ENCODE measurements around the gene ACAA2.

ACAA2 gene

DNA sequence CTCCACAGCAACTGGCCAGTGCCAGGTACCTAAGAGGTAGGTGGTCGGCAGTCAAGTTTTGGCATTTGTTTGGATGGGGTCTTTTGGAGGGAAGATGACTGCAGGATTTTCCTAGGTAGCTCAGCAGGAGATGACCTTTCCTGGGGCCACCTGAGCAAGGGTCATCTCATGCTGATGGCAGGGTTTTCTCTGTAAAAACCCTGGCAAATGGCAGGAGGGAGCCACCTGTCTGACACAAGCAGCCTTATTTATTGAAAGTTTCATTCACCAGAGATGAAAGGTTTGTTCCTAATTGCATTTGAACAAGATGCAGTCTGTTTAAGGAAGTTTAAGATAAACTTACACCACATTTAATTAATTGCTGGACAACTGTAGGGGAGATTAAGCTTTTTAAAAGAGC lies 31.6 kb upstream of the ACAA2 start:
- no peaks in the 10 kb centered on the region for H3K9me3 ChIP-seq
- H3K4me1 ChIP-seq (ENCODE audit: control insufficient read depth in 1 of 2, insufficient read depth in 1 of 2, low read depth in 1 of 2, low read length in 1 of 2), result no peaks in the 10 kb centered on the region
- no peak overlapping the region for H3K27ac ChIP-seq
- H3K4me3 ChIP-seq (ENCODE audit: low read depth in 1 of 2, low read length in 1 of 2), result no peak overlapping the region
- TF ChIP-seq, protein P1, sequence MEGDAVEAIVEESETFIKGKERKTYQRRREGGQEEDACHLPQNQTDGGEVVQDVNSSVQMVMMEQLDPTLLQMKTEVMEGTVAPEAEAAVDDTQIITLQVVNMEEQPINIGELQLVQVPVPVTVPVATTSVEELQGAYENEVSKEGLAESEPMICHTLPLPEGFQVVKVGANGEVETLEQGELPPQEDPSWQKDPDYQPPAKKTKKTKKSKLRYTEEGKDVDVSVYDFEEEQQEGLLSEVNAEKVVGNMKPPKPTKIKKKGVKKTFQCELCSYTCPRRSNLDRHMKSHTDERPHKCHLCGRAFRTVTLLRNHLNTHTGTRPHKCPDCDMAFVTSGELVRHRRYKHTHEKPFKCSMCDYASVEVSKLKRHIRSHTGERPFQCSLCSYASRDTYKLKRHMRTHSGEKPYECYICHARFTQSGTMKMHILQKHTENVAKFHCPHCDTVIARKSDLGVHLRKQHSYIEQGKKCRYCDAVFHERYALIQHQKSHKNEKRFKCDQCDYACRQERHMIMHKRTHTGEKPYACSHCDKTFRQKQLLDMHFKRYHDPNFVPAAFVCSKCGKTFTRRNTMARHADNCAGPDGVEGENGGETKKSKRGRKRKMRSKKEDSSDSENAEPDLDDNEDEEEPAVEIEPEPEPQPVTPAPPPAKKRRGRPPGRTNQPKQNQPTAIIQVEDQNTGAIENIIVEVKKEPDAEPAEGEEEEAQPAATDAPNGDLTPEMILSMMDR (IDR thresholded peaks at IDR 0.05), result no peak
- H3K36me3 ChIP-seq, result no peaks in the 10 kb centered on the region
- peaks cover 12% of the 10 kb centered on the region for H3K27me3 ChIP-seq

DNA sequence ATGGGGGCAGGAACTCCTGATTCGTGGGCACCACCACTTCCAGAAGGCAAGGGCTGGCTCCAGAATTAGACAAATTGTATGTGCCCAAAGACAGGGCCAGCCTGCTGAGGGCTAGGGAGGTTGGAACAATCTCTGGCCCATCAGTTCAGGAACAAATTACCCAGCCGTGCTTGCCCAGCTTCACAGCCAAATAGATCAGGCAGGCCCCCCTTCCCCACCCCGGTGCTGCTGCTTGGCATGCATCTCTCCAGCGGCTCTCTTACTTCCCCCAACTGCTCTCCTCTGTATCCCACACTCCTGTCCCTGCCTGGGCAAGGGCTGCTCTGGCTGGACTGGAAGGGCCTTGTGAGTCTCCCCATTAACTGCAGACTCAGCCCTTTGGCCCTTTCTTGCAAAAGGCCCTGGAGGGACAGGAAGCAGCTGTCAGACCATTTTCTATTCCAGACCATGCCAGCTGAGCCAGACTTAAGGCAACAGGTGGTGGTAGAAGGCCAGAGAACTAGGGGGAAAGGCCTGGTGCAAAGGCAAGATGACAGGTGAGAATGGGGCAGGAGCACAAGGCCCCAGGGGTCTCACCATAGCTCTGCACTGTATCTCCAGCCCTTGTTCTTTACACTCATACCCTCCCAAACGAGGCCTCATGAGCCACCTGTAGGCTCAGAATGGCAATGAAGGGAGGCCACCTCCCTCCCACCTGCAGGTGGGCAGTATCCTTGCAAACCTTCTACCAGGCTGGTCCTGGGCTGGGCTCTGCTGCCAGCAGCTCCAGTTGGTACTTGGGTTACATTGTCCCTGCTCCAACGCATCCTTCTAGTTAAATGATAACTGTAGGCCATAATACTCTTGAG lies 30.7 kb upstream of the ACAA2 start:
- TF ChIP-seq, protein P1 (IDR thresholded peaks at IDR 0.05), result no peak
- H3K27ac ChIP-seq, result no peak overlapping the region
- no peaks in the 10 kb centered on the region for H3K9me3 ChIP-seq
- H3K4me1 ChIP-seq (ENCODE audit: control insufficient read depth in 1 of 2, insufficient read depth in 1 of 2, low read depth in 1 of 2, low read length in 1 of 2), result no peaks in the 10 kb centered on the region
- H3K4me3 ChIP-seq (ENCODE audit: low read depth in 1 of 2, low read length in 1 of 2), result no peak overlapping the region
- H3K27me3 ChIP-seq, result peaks cover 4% of the 10 kb centered on the region
- H3K36me3 ChIP-seq, result no peaks in the 10 kb centered on the region

DNA sequence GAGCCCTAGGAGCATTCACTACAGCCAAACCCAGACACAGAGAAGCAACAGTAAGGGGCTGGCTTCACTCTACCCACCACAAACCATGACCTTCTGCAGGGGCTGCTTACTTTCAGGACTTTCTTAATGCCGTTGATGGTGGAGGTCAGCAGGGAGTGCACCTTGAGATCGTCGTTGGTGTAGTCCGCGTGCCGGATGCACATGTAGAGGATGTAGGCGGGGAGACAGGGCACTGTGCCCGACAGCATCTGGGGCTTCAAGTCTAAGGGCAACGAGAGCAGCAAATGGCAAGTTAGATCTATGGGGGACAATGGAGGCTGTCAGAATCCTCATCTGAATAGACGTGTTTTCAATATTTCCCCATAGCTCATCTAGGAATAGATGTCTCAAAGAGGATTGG lies 29.8 kb upstream of the ACAA2 start:
- Histone ChIP-seq H3K9me3 (no peaks in the 10 kb centered on the region), H3K4me3 (ENCODE audit: low read depth in 1 of 2, low read length in 1 of 2) (no peak overlapping the region), H3K27ac (no peak overlapping the region), H3K36me3 (no peaks in the 10 kb centered on the region), H3K4me1 (ENCODE audit: control insufficient read depth in 1 of 2, insufficient read depth in 1 of 2, low read depth in 1 of 2, low read length in 1 of 2) (no peaks in the 10 kb centered on the region), H3K27me3 (no peaks in the 10 kb centered on the region)
- TF ChIP-seq, protein P1 (IDR thresholded peaks at IDR 0.05), result no peak

DNA sequence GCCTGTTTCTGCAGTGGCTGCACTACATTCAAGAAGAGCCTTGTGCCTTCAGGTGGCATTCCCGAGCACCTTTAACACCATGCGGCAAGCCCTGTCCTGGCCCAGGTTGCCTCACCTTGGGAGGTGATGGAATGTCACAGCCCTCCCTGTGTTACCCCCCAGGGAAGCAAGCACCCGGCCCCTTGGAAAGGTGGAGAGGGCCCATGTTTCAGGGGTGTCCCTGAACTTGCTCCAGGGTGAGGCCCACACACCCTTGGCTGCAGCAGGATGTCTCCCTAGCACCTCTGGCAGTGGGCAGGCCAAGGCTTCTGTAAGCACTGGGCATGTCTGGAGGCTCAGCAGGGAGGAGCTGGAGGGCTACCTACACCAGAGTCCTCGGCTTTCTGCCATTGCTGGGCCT lies 29.3 kb upstream of the ACAA2 start:
- no peaks in the 10 kb centered on the region for H3K9me3 ChIP-seq
- TF ChIP-seq, protein P1 (IDR thresholded peaks at IDR 0.05), result no peak

DNA sequence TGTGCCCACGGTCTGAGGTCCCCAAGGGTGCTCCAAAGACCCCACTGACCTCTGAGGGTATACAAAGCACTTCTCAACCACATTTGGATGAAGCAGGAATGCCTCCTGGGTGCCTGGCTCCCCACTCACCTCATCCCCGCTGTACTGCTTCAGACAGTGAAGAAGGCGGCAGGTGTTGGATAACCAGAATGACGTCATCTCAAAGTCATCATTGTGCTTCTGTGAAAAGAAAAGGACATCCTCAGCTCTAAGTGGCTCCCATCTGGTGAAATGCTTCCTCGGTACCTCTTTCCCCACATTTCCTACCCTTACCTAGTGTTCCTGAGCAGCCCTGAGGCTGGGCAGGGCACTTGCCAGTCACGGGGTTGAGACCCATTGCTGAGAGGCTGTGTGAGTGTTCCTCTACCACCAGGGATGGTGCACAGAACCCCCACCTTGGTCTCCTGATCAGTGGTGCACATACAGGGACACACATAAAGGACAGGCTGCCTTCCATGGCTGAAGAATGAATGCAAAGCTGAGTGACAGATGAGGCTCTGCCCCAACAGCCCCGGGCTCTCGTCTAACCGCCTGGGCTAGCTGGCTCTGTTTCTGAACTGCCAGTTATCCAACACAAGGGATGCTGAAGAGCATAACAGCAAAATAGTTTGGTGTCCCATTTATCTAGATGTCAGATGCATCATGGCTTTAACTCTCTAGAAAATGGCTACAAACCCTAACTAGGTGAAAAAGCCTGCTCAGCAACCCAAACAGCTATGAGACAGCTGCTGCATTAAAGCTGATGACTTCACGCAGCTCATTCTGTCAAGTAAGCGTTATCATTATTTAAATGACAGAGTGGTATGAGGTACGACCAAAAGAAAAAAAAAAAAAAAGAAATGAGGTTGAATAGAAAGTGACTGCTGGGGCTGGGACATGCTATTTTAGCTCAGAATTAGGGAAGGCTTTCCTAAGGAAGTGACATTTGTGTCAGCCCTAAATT lies 28.2 kb upstream of the ACAA2 start:
- no peaks in the 10 kb centered on the region for H3K36me3 ChIP-seq
- no peaks in the 10 kb centered on the region for H3K4me1 ChIP-seq (ENCODE audit: control insufficient read depth in 1 of 2, insufficient read depth in 1 of 2, low read depth in 1 of 2, low read length in 1 of 2)
- no peaks in the 10 kb centered on the region for H3K9me3 ChIP-seq
- H3K4me3 ChIP-seq (ENCODE audit: low read depth in 1 of 2, low read length in 1 of 2), result no peak overlapping the region
- H3K27me3 ChIP-seq, result peaks cover 4% of the 10 kb centered on the region
- H3K27ac ChIP-seq, result no peak overlapping the region
- TF ChIP-seq, protein P1 (IDR thresholded peaks at IDR 0.05), result no peak

More for the DNA sequence above, 29.3 kb upstream of the ACAA2 start:
- Histone ChIP-seq H3K27me3 (no peaks in the 10 kb centered on the region), H3K4me1 (ENCODE audit: control insufficient read depth in 1 of 2, insufficient read depth in 1 of 2, low read depth in 1 of 2, low read length in 1 of 2) (no peaks in the 10 kb centered on the region), H3K4me3 (ENCODE audit: low read depth in 1 of 2, low read length in 1 of 2) (no peak overlapping the region), H3K27ac (no peak overlapping the region), H3K36me3 (no peaks in the 10 kb centered on the region)

All from neutrophil (primary cell).